H1 (cell line): ENCODE measurements around the gene SIPA1L3. TPM values are rescaled to one million over a fixed set of nuclear protein-coding genes. Genes with fewer than 3 reads are reported as not detected.
A peak's percentile ranks its signal among the peaks of the same experiment; 100 is the strongest.

ENCODE experiments used
- CTCF ChIA-PET: fragments of 300-600 bp; sonication (Branson Sonifier 250); formaldehyde crosslinking; loops from one replicate; lab custom pipeline; 2021; ENCODE audit not compliant: partially characterized antibody; lab: Charles Lee
- POLR2A ChIA-PET: fragments of 300-600 bp; sonication (Branson Sonifier 250); formaldehyde crosslinking; loops from one replicate; lab custom pipeline; 2021; ENCODE audit warnings: inconsistent platforms; ENCODE audit not compliant: partially characterized antibody; lab: Charles Lee
- DNase-seq, 2 experiments: peaks; one replicate each; pipeline versions ENCODE4 v3.0.0 to v3.0.0-alpha.2; 2010 to 2022; ENCODE audit warnings: low spot score in 2 of 2, low read depth in 1 of 2, mixed read lengths in 1 of 2
- FAIRE-seq: peaks from 2 replicates; lab custom pipeline; 2011; peaks lifted over from hg19 to GRCh38; lab: Jason Lieb, UNC
- H2AFZ ChIP-seq: 2 replicates; pipeline ENCODE4 v1.8.1; 2012; ENCODE audit warnings: low read length, inconsistent platforms
- H2AK5ac ChIP-seq: 2 replicates; pipeline ENCODE4 v1.6.1; 2013; ENCODE audit warnings: low read depth, low read length
- H2BK120ac ChIP-seq: replicated peaks from 2 replicates; pipeline ENCODE3; 2013; ENCODE audit warnings: low read depth, low read length, inconsistent platforms
- H2BK12ac ChIP-seq: 2 replicates; pipeline ENCODE4 v1.6.1; 2013; ENCODE audit warnings: low read depth, low read length
- H2BK15ac ChIP-seq: 2 replicates; pipeline ENCODE4 v1.6.1; 2013; ENCODE audit warnings: low read length
- H2BK20ac ChIP-seq: 2 replicates; pipeline ENCODE4 v1.6.1; 2013; ENCODE audit warnings: low read length
- H2BK5ac ChIP-seq: 2 replicates; pipeline ENCODE4 v1.6.1; 2013; ENCODE audit warnings: low read depth, low read length
- H3K14ac ChIP-seq: 2 replicates; pipeline ENCODE4 v1.6.1; 2013; ENCODE audit warnings: inconsistent platforms; ENCODE audit not compliant: insufficient read length
- H3K18ac ChIP-seq: 2 replicates; pipeline ENCODE4 v1.6.1; 2013; ENCODE audit warnings: low read length; ENCODE audit errors: extremely low read depth
- H3K23ac ChIP-seq: 2 replicates; pipeline ENCODE4 v1.6.1; 2013; ENCODE audit warnings: inconsistent platforms; ENCODE audit not compliant: insufficient read length
- H3K23me2 ChIP-seq: 2 replicates; pipeline ENCODE4 v1.6.1; 2013; ENCODE audit warnings: low read depth, low read length
- H3K27ac ChIP-seq: 2 replicates; pipeline ENCODE4 v1.6.1; 2011; ENCODE audit warnings: low read depth, low read length, inconsistent platforms
- H3K27me3 ChIP-seq, 4 experiments: replicated peaks in 1 of 4; 1 replicate in 1 of 4; 2 replicates in 3 of 4; pipeline versions ENCODE4 v1.6.1 to v1.8.1; 2011 to 2013; ENCODE audit warnings: low read length in 3 of 4, mild to moderate bottlenecking in 3 of 4, inconsistent platforms in 2 of 4, mixed read lengths in 2 of 4, moderate library complexity in 1 of 4; ENCODE audit not compliant: control insufficient read depth in 3 of 4, insufficient read depth in 3 of 4; ENCODE audit errors: extremely low read depth in 1 of 4
- H3K36me3 ChIP-seq, 4 experiments: 2 replicates each; pipeline versions ENCODE4 v1.6.1 to v1.8.1; 2011 to 2013; ENCODE audit warnings: mild to moderate bottlenecking in 4 of 4, low read length in 3 of 4, moderate library complexity in 2 of 4, control low read depth in 1 of 4, inconsistent platforms in 1 of 4; ENCODE audit not compliant: insufficient read depth in 4 of 4, control insufficient read depth in 2 of 4
- H3K4ac ChIP-seq: replicated peaks from 2 replicates; pipeline ENCODE3; 2013; ENCODE audit warnings: low read length, low read depth, mixed read lengths, inconsistent platforms; ENCODE audit not compliant: insufficient read length
- H3K4me1 ChIP-seq, 4 experiments: replicated peaks in 1 of 4; 1 replicate in 1 of 4; 2 replicates in 3 of 4; pipeline versions ENCODE4 v1.6.1 to v1.8.1; 2011 to 2013; ENCODE audit warnings: low read length in 3 of 4, inconsistent platforms in 2 of 4, mixed read lengths in 1 of 4; ENCODE audit not compliant: insufficient read depth in 4 of 4, control insufficient read depth in 3 of 4
- H3K4me2 ChIP-seq, 2 experiments: 2 replicates each; pipeline versions ENCODE4 v1.6.1 to v1.8.1; 2011 to 2013; ENCODE audit warnings: low read depth in 2 of 2, low read length in 2 of 2, control low read depth in 1 of 2, inconsistent platforms in 1 of 2, mild to moderate bottlenecking in 1 of 2; ENCODE audit not compliant: insufficient read depth in 1 of 2
- H3K4me3 ChIP-seq, 4 experiments: fragments of 200-600, 300-600 bp in 1 of 4; sonication (generic), shearing (Covaris generic), sonication (Bioruptor Twin) in 1 of 4; 2 replicates each; pipeline versions ENCODE4 v1.5.1 to v1.8.1; 2011 to 2016; ENCODE audit warnings: low read length in 4 of 4, low read depth in 3 of 4, control low read depth in 2 of 4, inconsistent platforms in 2 of 4, mild to moderate bottlenecking in 2 of 4, mixed read lengths in 1 of 4, moderate library complexity in 1 of 4; ENCODE audit not compliant: insufficient read depth in 2 of 4; ENCODE audit errors: extremely low read depth in 1 of 4
- H3K56ac ChIP-seq: replicated peaks from 2 replicates; pipeline ENCODE3; 2013; ENCODE audit warnings: low read depth, mild to moderate bottlenecking, mixed read lengths, low read length, inconsistent platforms; ENCODE audit not compliant: insufficient read length
- H3K79me1 ChIP-seq: 2 replicates; pipeline ENCODE4 v1.6.1; 2013; ENCODE audit warnings: low read depth, low read length, control low read depth
- H3K79me2 ChIP-seq, 2 experiments: 2 replicates each; pipeline versions ENCODE4 v1.6.1 to v1.8.1; 2012 to 2013; ENCODE audit warnings: low read length in 2 of 2, mild to moderate bottlenecking in 2 of 2, inconsistent platforms in 1 of 2; ENCODE audit not compliant: insufficient read depth in 2 of 2, control insufficient read depth in 1 of 2
- H3K9ac ChIP-seq, 4 experiments: replicated peaks in 1 of 4; 1 replicate in 1 of 4; 2 replicates in 3 of 4; pipeline versions ENCODE4 v1.6.1 to v1.8.1; 2011 to 2013; ENCODE audit warnings: low read depth in 3 of 4, low read length in 3 of 4, control low read depth in 2 of 4, mild to moderate bottlenecking in 2 of 4, moderate library complexity in 2 of 4, inconsistent platforms in 1 of 4; ENCODE audit errors: extremely low read depth in 1 of 4
- H3K9me3 ChIP-seq, 2 experiments: 2 replicates each; pipeline versions ENCODE4 v1.6.1 to v1.8.1; 2012 to 2013; ENCODE audit warnings: mild to moderate bottlenecking in 2 of 2, moderate library complexity in 2 of 2, control low read depth in 1 of 2, inconsistent platforms in 1 of 2, low read depth in 1 of 2, low read length in 1 of 2, mixed read lengths in 1 of 2; ENCODE audit not compliant: insufficient read depth in 2 of 2
- H4K20me1 ChIP-seq, 2 experiments: replicated peaks in 1 of 2; 2 replicates each; pipeline versions ENCODE3 to v1.8.1; 2011 to 2013; ENCODE audit warnings: inconsistent platforms in 2 of 2, low read length in 2 of 2, mild to moderate bottlenecking in 1 of 2; ENCODE audit not compliant: insufficient read depth in 2 of 2, control insufficient read depth in 1 of 2
- H4K5ac ChIP-seq: 2 replicates; pipeline ENCODE4 v1.6.1; 2013; ENCODE audit warnings: low read length, low read depth, mixed read lengths, inconsistent platforms; ENCODE audit not compliant: insufficient read length
- H4K8ac ChIP-seq: 2 replicates; pipeline ENCODE4 v1.8.0; 2013; ENCODE audit warnings: mild to moderate bottlenecking, moderate library complexity, low read length, inconsistent platforms; ENCODE audit not compliant: insufficient read depth; ENCODE audit errors: extremely low read depth
- H4K91ac ChIP-seq: replicated peaks from 2 replicates; pipeline ENCODE3; 2013; ENCODE audit warnings: low read length, mixed read lengths, inconsistent platforms; ENCODE audit not compliant: insufficient read length
- EGR1 ChIP-seq: IDR thresholded peaks from 2 replicates; pipeline ENCODE4 v1.6.1; 2011; ENCODE audit warnings: low read depth, low read length, borderline replicate concordance
- GTF2F1 ChIP-seq: IDR thresholded peaks from 2 replicates; pipeline ENCODE4 v1.6.1; 2012; ENCODE audit warnings: low read depth, low read length, improper control_type of control experiment, borderline replicate concordance
- HDAC6 ChIP-seq: IDR thresholded peaks from one replicate; pipeline ENCODE4 v1.7.1; 2012; ENCODE audit warnings: low read depth, mild to moderate bottlenecking, inconsistent platforms, low read length, moderate library complexity
- KDM1A ChIP-seq: fragments of 200-600, 300-600 bp; sonication (generic); IDR thresholded peaks from 2 replicates; pipeline ENCODE4 v1.7.1; 2016; ENCODE audit warnings: mild to moderate bottlenecking, low read length, borderline replicate concordance
- RXRA ChIP-seq: IDR thresholded peaks from 2 replicates; pipeline ENCODE4 v1.6.1; 2011; ENCODE audit warnings: low read depth, mild to moderate bottlenecking, low read length, moderate library complexity; ENCODE audit not compliant: insufficient read depth
- TCF12 ChIP-seq: IDR thresholded peaks from 2 replicates; pipeline ENCODE4 v1.6.1; 2011; ENCODE audit warnings: low read depth, mild to moderate bottlenecking, low read length
- WGBS, 2 experiments: shearing (Covaris generic) in 1 of 2; methylation state at CpG; one replicate each; pipeline versions ENCODE4 v1.1.6 to v1.1.7; 2013 to 2015; ENCODE audit warnings: low lambda C conversion rate in 2 of 2, mixed read lengths in 2 of 2, inconsistent platforms in 1 of 2, low coverage in 1 of 2, missing lambda C conversion rate in 1 of 2; ENCODE audit not compliant: insufficient replicate concordance in 2 of 2, insufficient coverage in 1 of 2, insufficient read length in 1 of 2; ENCODE audit errors: extremely low coverage in 1 of 2, missing lambda C conversion rate in 1 of 2; 5-methylcytosine and 5-hydroxymethylcytosine counted together
- polyA plus RNA-seq, 7 experiments: library from polyadenylated mRNA; depleted of rRNA in 3 of 7; stranded (reverse) in 5 of 7; unstranded in 2 of 7; fragments of >200 nt in 5 of 7; fragments of 200-250 nt in 2 of 7; gene quantifications; 1 replicate in 5 of 7; 2 replicates in 1 of 7; 4 replicates in 1 of 7; pipeline versions ENCODE4 v1.2.1 to v1.2.3, GENCODE V29; 2011 to 2013; ENCODE audit warnings: missing spikeins in 2 of 7, mixed read lengths in 2 of 7
- total RNA-seq: library from RNA; stranded (reverse); fragmentation: NEBNext Ultra II Directional; extraction: Animal tissue kit (Norgen Biotek cat#: 25700); gene quantifications from 2 replicates; pipeline ENCODE4 v1.2.1, GENCODE V29; 2021

The SIPA1L3 gene
- total and polyA plus RNA-seq, 2 of the 8 experiments (the other 6 are each of a cell fraction or from before 2014, with no cell fraction given) = 15.0 to 54.9 TPM

DNA sequence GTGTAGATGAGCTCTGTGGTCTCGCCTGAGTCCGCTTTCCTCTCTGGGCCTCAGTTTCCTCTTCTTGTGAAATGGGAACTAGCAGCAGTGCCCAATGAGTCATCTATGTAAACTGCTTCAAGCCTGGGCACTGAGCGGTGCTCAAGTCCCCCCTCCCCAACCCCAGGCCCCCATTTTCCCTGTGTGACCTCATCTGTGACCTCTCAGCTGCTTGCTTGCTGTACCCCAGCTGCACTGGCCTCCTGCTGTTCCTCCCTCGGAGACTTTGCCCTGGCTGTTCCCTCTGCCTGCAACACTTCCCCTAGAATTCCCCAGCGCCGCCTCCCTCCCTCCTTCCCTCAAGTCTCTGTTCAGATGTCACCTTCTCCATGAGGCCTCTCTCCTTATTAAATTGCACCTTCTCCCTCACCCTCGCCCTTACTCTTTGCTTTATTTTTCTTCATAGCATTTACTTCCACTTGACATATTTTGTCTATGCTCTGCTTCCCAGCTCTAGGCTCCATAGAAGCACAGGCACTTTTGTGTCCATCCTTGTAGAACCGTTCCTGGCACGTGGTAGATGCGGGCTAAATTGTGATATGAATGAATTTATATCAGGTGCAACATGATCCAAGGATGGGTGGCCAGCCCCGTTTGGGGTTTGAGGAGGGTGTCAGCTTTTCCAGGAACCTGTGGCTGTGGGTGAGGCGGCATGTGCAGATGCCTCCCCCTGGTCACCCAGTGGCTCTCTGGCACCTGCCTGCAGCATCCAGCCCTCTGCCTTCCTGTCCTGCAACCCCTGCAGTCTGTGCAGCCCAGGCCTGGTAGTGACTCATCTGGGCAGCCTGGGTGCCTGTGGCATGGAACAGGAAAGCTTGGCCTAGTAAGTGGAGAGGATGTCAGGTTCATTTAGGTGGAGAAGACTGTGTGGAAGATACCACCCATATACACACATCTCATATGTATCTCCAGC, 26.3 kb downstream of the SIPA1L3 start:
- peak overlapping the region; percentile 56 for H2BK120ac ChIP-seq
- no peak overlapping the region for H3K4ac ChIP-seq
- H2AK5ac ChIP-seq = no peak overlapping the region
- H2AFZ ChIP-seq = no peak overlapping the region
- no peak for FAIRE-seq
- peak overlapping the region; percentile 41 for H4K91ac ChIP-seq
- H3K4me1 ChIP-seq = peaks cover 19 to 39% (median 32%) of the 10 kb centered on the region in 4 experiments
- H3K9ac ChIP-seq = no peak overlapping the region; a peak in 1 of 7 replicates
- no peak overlapping the region for H3K14ac ChIP-seq
- H3K18ac ChIP-seq = peak overlapping the region; percentile 92; the same call in 1 of the 2 replicates
- no peak for DNase-seq
- H3K23ac ChIP-seq = no peak overlapping the region
- peak overlapping the region; percentile 91; the same call in 1 of the 2 replicates for H3K27ac ChIP-seq
- peak overlapping the region; percentile 99 for H2BK12ac ChIP-seq
- peaks cover 7 to 66% of the 10 kb centered on the region in 2 experiments for H3K79me2 ChIP-seq
- no peak overlapping the region for H4K5ac ChIP-seq
- 55% methylated on average over 9 of the region's 12 CpGs; no CpG with 5 or more reads in 1 of the 2 experiments for WGBS, 2 experiments
- POLR2A ChIA-PET = interaction anchor here (0.6 to 4.3 kb wide), 15 partner anchors 7 to 114 kb away, joined by 3 to 37 read pairs (median 5); partner anchors contain the start of genes SIPA1L3 and WDR87
- TF ChIP-seq HDAC6 = no peak
- TF ChIP-seq GTF2F1 = no peak
- 0 out of 2 replicates have a peak, but pooled peaks have one; percentile 10 for TF ChIP-seq RXRA
- peak; percentile 49; the same call in 1 of the 2 replicates for TF ChIP-seq KDM1A
- TF ChIP-seq TCF12 = peak; percentile 80; the same call in 1 of the 2 replicates
- TF ChIP-seq EGR1 = no peak; the same call in 1 of the 2 replicates
- peaks cover 0 to 1% of the 10 kb centered on the region in 2 experiments for H4K20me1 ChIP-seq
- H3K36me3 ChIP-seq = peaks cover 0 to 10% (median 4%) of the 10 kb centered on the region in 4 experiments; a peak in 2 of 8 replicates
- H3K9me3 ChIP-seq = peaks cover 3 to 9% of the 10 kb centered on the region in 2 experiments; a peak in 2 of 4 replicates
- CTCF ChIA-PET = interaction anchor here (0.7 to 4.3 kb wide), 13 partner anchors 10 to 163 kb away, joined by 3 to 24 read pairs (median 5); partner anchors contain the start of genes SIPA1L3 and WDR87
- no peak overlapping the region for H4K8ac ChIP-seq
- H3K79me1 ChIP-seq = peaks cover 31% of the 10 kb centered on the region
- H3K4me2 ChIP-seq = peak overlapping the region; percentile 71 to 77
- peak overlapping the region; percentile 97 for H2BK15ac ChIP-seq
- peak overlapping the region in 2 of 4 experiments; percentile 35 to 52; a peak in 5 of 8 replicates for H3K4me3 ChIP-seq
- no peak overlapping the region for H3K56ac ChIP-seq
- no peaks in the 10 kb centered on the region for H3K27me3 ChIP-seq
- peak overlapping the region; percentile 49; the same call in 1 of the 2 replicates for H2BK20ac ChIP-seq
- H2BK5ac ChIP-seq = peak overlapping the region; percentile 91
- peaks cover 8% of the 10 kb centered on the region; the same call in 1 of the 2 replicates for H3K23me2 ChIP-seq
